ENCODE data around the gene LYZ. TPM values are rescaled to one million over a fixed set of nuclear protein-coding genes. Genes with fewer than 3 reads are reported as not detected.

LYZ gene
- total RNA-seq, 1 experiment from 2014 or later, result 1.3 TPM

DNA sequence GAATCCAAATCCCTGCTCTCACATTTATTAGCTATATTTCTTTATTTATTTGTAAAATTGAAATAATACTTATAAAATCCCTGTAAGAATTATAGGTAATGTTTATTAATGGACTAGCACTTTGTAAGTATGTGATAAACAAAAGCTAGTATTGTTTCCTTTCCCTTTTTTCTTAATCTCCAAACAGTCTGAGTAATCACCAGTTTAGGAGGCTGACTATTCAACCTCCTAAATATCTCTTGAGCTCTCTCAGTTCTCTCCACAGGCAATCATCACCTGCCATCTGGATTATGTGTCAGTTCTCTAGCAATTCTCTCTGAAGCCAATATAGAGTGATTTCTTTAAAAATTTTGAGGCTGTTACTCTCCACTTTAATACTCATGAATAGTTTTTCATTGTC, 9.2 kb upstream of the LYZ start:
- no peaks in the 10 kb centered on the region for H3K9me2 ChIP-seq (ENCODE audit: insufficient read depth)
- no peak overlapping the region for H3K4me2 ChIP-seq (ENCODE audit: low read length)
- H4K20me1 ChIP-seq (ENCODE audit: insufficient read depth), result no peaks in the 10 kb centered on the region
- no peak overlapping the region for H3K27ac ChIP-seq (ENCODE audit: low read depth, low read length)
- no peaks in the 10 kb centered on the region for H3K79me2 ChIP-seq (ENCODE audit: insufficient read depth, low read length)
- BruUV-seq (replicated peaks), result no TSS peak
- no peaks in the 10 kb centered on the region for H3K4me1 ChIP-seq (ENCODE audit: control insufficient read depth in 1 of 2, insufficient read depth in 2 of 2, low read length in 2 of 2)
- H3K4me3 ChIP-seq (replicated peaks in 1 of 2; ENCODE audit: low read depth in 1 of 2, low read length in 2 of 2), result no peak overlapping the region
- H3K27me3 ChIP-seq (ENCODE audit: insufficient read depth, low read length), result no peaks in the 10 kb centered on the region
- H3K9me3 ChIP-seq (ENCODE audit: control insufficient read depth in 1 of 2, insufficient read depth in 1 of 2, low read depth in 1 of 2, low read length in 2 of 2), result no peaks in the 10 kb centered on the region
- POLR2A ChIA-PET, result no interaction called here
- ATAC-seq (no peak), DNase-seq (ENCODE audit: low read depth, low spot score) (no peak)
- no peak overlapping the region for H2AFZ ChIP-seq (ENCODE audit: low read depth, low read length, poor library complexity, severe bottlenecking)
- intact Hi-C loops (cut with micrococcal nuclease), result no loop called here
- CTCF ChIA-PET, result no interaction called here
- TF ChIP-seq SIN3A (IDR thresholded peaks at IDR 0.05; ENCODE audit: low read depth) (no peak), SP1 (IDR thresholded peaks at IDR 0.05; ENCODE audit: low read depth) (no peak), EZH2phosphoT487 (IDR thresholded peaks at IDR 0.05; ENCODE audit: borderline replicate concordance) (no peak), EZH2 (IDR thresholded peaks at IDR 0.05) (no peak), SRF (IDR thresholded peaks at IDR 0.05; ENCODE audit: low read depth) (no peak), EGR1 (IDR thresholded peaks at IDR 0.05; ENCODE audit: low read depth) (no peak), CBX3 (IDR thresholded peaks at IDR 0.05; ENCODE audit: low read depth) (no peak), POLR2AphosphoS5 (IDR thresholded peaks at IDR 0.05; ENCODE audit: low read depth, low read length) (no peak), RAD21 (IDR thresholded peaks at IDR 0.05; ENCODE audit: low read depth) (no peak), FOSL1 (IDR thresholded peaks at IDR 0.05; ENCODE audit: low read depth) (no peak), YY1 (IDR thresholded peaks at IDR 0.05; ENCODE audit: extremely low read depth, insufficient replicate concordance, low read depth, low read length) (no peak)
- TF ChIP-seq, protein P1, sequence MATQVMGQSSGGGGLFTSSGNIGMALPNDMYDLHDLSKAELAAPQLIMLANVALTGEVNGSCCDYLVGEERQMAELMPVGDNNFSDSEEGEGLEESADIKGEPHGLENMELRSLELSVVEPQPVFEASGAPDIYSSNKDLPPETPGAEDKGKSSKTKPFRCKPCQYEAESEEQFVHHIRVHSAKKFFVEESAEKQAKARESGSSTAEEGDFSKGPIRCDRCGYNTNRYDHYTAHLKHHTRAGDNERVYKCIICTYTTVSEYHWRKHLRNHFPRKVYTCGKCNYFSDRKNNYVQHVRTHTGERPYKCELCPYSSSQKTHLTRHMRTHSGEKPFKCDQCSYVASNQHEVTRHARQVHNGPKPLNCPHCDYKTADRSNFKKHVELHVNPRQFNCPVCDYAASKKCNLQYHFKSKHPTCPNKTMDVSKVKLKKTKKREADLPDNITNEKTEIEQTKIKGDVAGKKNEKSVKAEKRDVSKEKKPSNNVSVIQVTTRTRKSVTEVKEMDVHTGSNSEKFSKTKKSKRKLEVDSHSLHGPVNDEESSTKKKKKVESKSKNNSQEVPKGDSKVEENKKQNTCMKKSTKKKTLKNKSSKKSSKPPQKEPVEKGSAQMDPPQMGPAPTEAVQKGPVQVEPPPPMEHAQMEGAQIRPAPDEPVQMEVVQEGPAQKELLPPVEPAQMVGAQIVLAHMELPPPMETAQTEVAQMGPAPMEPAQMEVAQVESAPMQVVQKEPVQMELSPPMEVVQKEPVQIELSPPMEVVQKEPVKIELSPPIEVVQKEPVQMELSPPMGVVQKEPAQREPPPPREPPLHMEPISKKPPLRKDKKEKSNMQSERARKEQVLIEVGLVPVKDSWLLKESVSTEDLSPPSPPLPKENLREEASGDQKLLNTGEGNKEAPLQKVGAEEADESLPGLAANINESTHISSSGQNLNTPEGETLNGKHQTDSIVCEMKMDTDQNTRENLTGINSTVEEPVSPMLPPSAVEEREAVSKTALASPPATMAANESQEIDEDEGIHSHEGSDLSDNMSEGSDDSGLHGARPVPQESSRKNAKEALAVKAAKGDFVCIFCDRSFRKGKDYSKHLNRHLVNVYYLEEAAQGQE (IDR thresholded peaks at IDR 0.05; ENCODE audit: low read depth), result no peak
- TF ChIP-seq, protein P2, sequence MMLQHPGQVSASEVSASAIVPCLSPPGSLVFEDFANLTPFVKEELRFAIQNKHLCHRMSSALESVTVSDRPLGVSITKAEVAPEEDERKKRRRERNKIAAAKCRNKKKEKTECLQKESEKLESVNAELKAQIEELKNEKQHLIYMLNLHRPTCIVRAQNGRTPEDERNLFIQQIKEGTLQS (IDR thresholded peaks at IDR 0.05), result no peak
- TF ChIP-seq, protein P3, sequence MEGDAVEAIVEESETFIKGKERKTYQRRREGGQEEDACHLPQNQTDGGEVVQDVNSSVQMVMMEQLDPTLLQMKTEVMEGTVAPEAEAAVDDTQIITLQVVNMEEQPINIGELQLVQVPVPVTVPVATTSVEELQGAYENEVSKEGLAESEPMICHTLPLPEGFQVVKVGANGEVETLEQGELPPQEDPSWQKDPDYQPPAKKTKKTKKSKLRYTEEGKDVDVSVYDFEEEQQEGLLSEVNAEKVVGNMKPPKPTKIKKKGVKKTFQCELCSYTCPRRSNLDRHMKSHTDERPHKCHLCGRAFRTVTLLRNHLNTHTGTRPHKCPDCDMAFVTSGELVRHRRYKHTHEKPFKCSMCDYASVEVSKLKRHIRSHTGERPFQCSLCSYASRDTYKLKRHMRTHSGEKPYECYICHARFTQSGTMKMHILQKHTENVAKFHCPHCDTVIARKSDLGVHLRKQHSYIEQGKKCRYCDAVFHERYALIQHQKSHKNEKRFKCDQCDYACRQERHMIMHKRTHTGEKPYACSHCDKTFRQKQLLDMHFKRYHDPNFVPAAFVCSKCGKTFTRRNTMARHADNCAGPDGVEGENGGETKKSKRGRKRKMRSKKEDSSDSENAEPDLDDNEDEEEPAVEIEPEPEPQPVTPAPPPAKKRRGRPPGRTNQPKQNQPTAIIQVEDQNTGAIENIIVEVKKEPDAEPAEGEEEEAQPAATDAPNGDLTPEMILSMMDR (IDR thresholded peaks at IDR 0.05 in 2 of 3, conservative IDR thresholded peaks at IDR 0.05 in 1 of 3; ENCODE audit: borderline replicate concordance in 1 of 3, insufficient read depth in 1 of 3, low read depth in 2 of 3, low read length in 2 of 3), result no peak
- H3K9ac ChIP-seq (ENCODE audit: low read length), result no peak overlapping the region
- RAD21 ChIA-PET (ENCODE audit: low non-redundant PET in 1 of 2, low total read pairs in 2 of 2, uncharacterized antibody in 2 of 2, unreplicated experiment in 2 of 2), result no interaction called here
- no peaks in the 10 kb centered on the region for H3K36me3 ChIP-seq (ENCODE audit: control insufficient read depth in 1 of 2, insufficient read depth in 2 of 2, low read length in 2 of 2)
